Measurements from ENCODE around the gene CLEC16A.
"Not testable (repeated sequence)": the region's sequence is repeated elsewhere in the genome, so short reads cannot be mapped to it uniquely, and the experiment has no call there.

CLEC16A gene

GRCh38 chr16:10965440-10966061, 21.2 kb downstream of the CLEC16A start:
- no peak overlapping the region for H3K4me3 ChIP-seq (ENCODE audit: low read depth, low read length)
- DNase-seq (ENCODE audit: low read depth): no peak
- in situ Hi-C loops (cut with HindIII; ENCODE audit: low sequenced_read_pairs): no loop called here
- TF ChIP-seq CTCF (IDR thresholded peaks at IDR 0.05; ENCODE audit: low read depth, low read length, missing control alignments): no peak

- in situ Hi-C loops (cut with HindIII; ENCODE audit: low sequenced_read_pairs): no loop called here
- no peak for DNase-seq (ENCODE audit: low read depth)
- no peak for TF ChIP-seq CTCF (IDR thresholded peaks at IDR 0.05; ENCODE audit: low read depth, low read length, missing control alignments)
- no peak overlapping the region for H3K4me3 ChIP-seq (ENCODE audit: low read depth, low read length)
Observed at GRCh38 chr16:10966129-10966528, 21.8 kb downstream of the CLEC16A start.

- DNase-seq (ENCODE audit: low read depth); in situ Hi-C loops (cut with HindIII; ENCODE audit: low sequenced_read_pairs): not testable (repeated sequence)
Observed at GRCh38 chr16:10966559-10966958, 22.2 kb downstream of the CLEC16A start.

GRCh38 chr16:10967986-10968385, 23.6 kb downstream of the CLEC16A start:
- no peak overlapping the region for H3K4me3 ChIP-seq (ENCODE audit: low read depth, low read length)
- in situ Hi-C loops (cut with HindIII; ENCODE audit: low sequenced_read_pairs): no loop called here
- no peak for TF ChIP-seq CTCF (IDR thresholded peaks at IDR 0.05; ENCODE audit: low read depth, low read length, missing control alignments)
- no peak for DNase-seq (ENCODE audit: low read depth)

More at GRCh38 chr16:10966559-10966958, 22.2 kb downstream of the CLEC16A start:
- not testable (repeated sequence) for H3K4me3 ChIP-seq (ENCODE audit: low read depth, low read length)

GRCh38 chr16:10968498-10968897, 24.1 kb downstream of the CLEC16A start:
- H3K4me3 ChIP-seq (ENCODE audit: low read depth, low read length): no peak overlapping the region
- in situ Hi-C loops (cut with HindIII; ENCODE audit: low sequenced_read_pairs): no loop called here
- no peak for DNase-seq (ENCODE audit: low read depth)
- TF ChIP-seq CTCF (IDR thresholded peaks at IDR 0.05; ENCODE audit: low read depth, low read length, missing control alignments): no peak

GRCh38 chr16:10969615-10970014, 25.3 kb downstream of the CLEC16A start:
- in situ Hi-C loops (cut with HindIII; ENCODE audit: low sequenced_read_pairs): no loop called here
- TF ChIP-seq CTCF (IDR thresholded peaks at IDR 0.05; ENCODE audit: low read depth, low read length, missing control alignments): no peak
- DNase-seq (ENCODE audit: low read depth): no peak
- no peak overlapping the region for H3K4me3 ChIP-seq (ENCODE audit: low read depth, low read length)

GRCh38 chr16:10970065-10970464, 25.7 kb downstream of the CLEC16A start:
- in situ Hi-C loops (cut with HindIII; ENCODE audit: low sequenced_read_pairs): no loop called here
- H3K4me3 ChIP-seq (ENCODE audit: low read depth, low read length): no peak overlapping the region
- no peak for DNase-seq (ENCODE audit: low read depth)
- TF ChIP-seq CTCF (IDR thresholded peaks at IDR 0.05; ENCODE audit: low read depth, low read length, missing control alignments): no peak

Data from astrocyte of the cerebellum (primary cell).